Lung (tissue), 12 donors: Measurements from ENCODE around the gene COX6B2. TPM values are rescaled to one million over a fixed set of nuclear protein-coding genes. Genes with fewer than 3 reads are reported as not detected.

ENCODE experiments used
- ATAC-seq: fragments of 200-7000 bp; cut with Tn5 transposase; one replicate; pipeline ENCODE4 v1.9.1; 2020; ENCODE audit warnings: moderate number of reproducible peaks; ENCODE audit not compliant: insufficient read depth, low FRiP score
- DNase-seq, 3 donors: peaks; one replicate each; pipeline ENCODE4 v3.0.0-alpha.2; 2013 to 2017
- H3K27ac ChIP-seq, 2 donors: one replicate each; pipeline ENCODE4 v1.5.1; 2013; ENCODE audit warnings: mild to moderate bottlenecking in 2 of 2, moderate library complexity in 2 of 2, control low read depth in 1 of 2, inconsistent platforms in 1 of 2, low read depth in 1 of 2, low read length in 1 of 2
- H3K27me3 ChIP-seq, 3 donors: one replicate each; pipeline ENCODE4 v1.5.1; 2013; ENCODE audit warnings: low read length in 2 of 3; ENCODE audit not compliant: control insufficient read depth in 3 of 3, insufficient read depth in 3 of 3
- H3K36me3 ChIP-seq, 4 donors: one replicate each; pipeline ENCODE4 v1.5.1; 2013; ENCODE audit warnings: low read length in 4 of 4, mild to moderate bottlenecking in 1 of 4, moderate library complexity in 1 of 4; ENCODE audit not compliant: control insufficient read depth in 4 of 4, insufficient read depth in 4 of 4
- H3K4me1 ChIP-seq, 5 donors: one replicate each; pipeline ENCODE4 v1.5.1; 2013; ENCODE audit warnings: low read length in 5 of 5, mild to moderate bottlenecking in 2 of 5, moderate library complexity in 1 of 5; ENCODE audit not compliant: control insufficient read depth in 5 of 5, insufficient read depth in 5 of 5
- H3K4me3 ChIP-seq: one replicate; pipeline ENCODE4 v1.5.1; 2013; ENCODE audit warnings: mild to moderate bottlenecking, control low read depth, moderate library complexity
- H3K9ac ChIP-seq, 2 donors: one replicate each; pipeline ENCODE4 v1.5.1; 2013; ENCODE audit warnings: low read length in 2 of 2, control low read depth in 1 of 2; ENCODE audit not compliant: insufficient read depth in 1 of 2
- H3K9me3 ChIP-seq, 4 donors: one replicate each; pipeline ENCODE4 v1.5.1; 2013; ENCODE audit warnings: low read length in 3 of 4, mild to moderate bottlenecking in 1 of 4, moderate library complexity in 1 of 4; ENCODE audit not compliant: control insufficient read depth in 4 of 4, insufficient read depth in 3 of 4
- CTCF ChIP-seq: IDR thresholded peaks from 2 replicates; pipeline ENCODE4 v1.5.1; 2012; ENCODE audit warnings: mild to moderate bottlenecking; ENCODE audit errors: control extremely low read depth, extremely low read depth
- WGBS, 2 donors: extraction: QIAGEN DNeasy Blood & Tissue Kit; methylation state at CpG; one replicate each; pipeline ENCODE4 v1.1.7; 2013; 5-methylcytosine and 5-hydroxymethylcytosine counted together
- polyA plus RNA-seq, 2 donors: library from polyadenylated mRNA; stranded (reverse); fragments of 200-250 nt; gene quantifications; one replicate each; pipeline ENCODE4 v1.2.1, GENCODE V29; 2013
- total RNA-seq, 2 donors: library from RNA; depleted of rRNA in 1 of 2; stranded (reverse); fragments of >200 nt in 1 of 2; gene quantifications; one replicate each; pipeline ENCODE4 v1.2.1, GENCODE V29; 2014 to 2021
- donor health status: control.
- donor health status: control.
- donor health status: Bipolar disorder and iron deficiency.
- donor health status: healthy.
- donor health status: DM: yes; HTN: yes; CAD: no.

COX6B2 gene
- total and polyA plus RNA-seq, 4 donors, result 0.16 to 1.4 (median 0.50) TPM; not detected in 1

GRCh38 chr19:55350620-55351315, 3.8 kb downstream of the COX6B2 start:
- TF ChIP-seq CTCF, result no peak
- no peak for ATAC-seq
- Histone ChIP-seq H3K9me3 (peaks cover 0 to 3% (median 0%) of the 10 kb centered on the region in 4 donors), H3K27me3 (peaks cover 0 to 32% (median 26%) of the 10 kb centered on the region in 3 donors), H3K9ac (no peak overlapping the region), H3K4me1 (peaks cover 0 to 18% (median 3%) of the 10 kb centered on the region in 5 donors), H3K4me3 (no peak overlapping the region), H3K36me3 (peaks cover 0 to 10% (median 0%) of the 10 kb centered on the region in 4 donors), H3K27ac (no peak overlapping the region)
- WGBS, 2 donors, result 58 to 60% methylated on average over 11 of the region's 11 CpGs
- no peak for DNase-seq

- DNase-seq, result peak; percentile 49 to 76 (median 56)
- Histone ChIP-seq H3K27ac (no peak overlapping the region), H3K4me1 (peaks cover 0 to 15% (median 3%) of the 10 kb centered on the region in 5 donors), H3K27me3 (peaks cover 0 to 21% (median 19%) of the 10 kb centered on the region in 3 donors), H3K4me3 (no peak overlapping the region), H3K9me3 (peaks cover 0 to 3% (median 0%) of the 10 kb centered on the region in 4 donors), H3K9ac (no peak overlapping the region), H3K36me3 (peaks cover 0 to 14% (median 0%) of the 10 kb centered on the region in 4 donors)
- no peak for ATAC-seq
- 67 to 79% methylated on average over 22 of the region's 22 CpGs for WGBS, 2 donors
- TF ChIP-seq CTCF, result no peak
Measured at GRCh38 chr19:55348317-55349034, 6.0 kb downstream of the COX6B2 start.

GRCh38 chr19:55347442-55348009, 7.0 kb downstream of the COX6B2 start:
- H3K9ac ChIP-seq, result no peak overlapping the region
- no peak for DNase-seq
- peaks cover 0 to 12% (median 0%) of the 10 kb centered on the region in 5 donors for H3K4me1 ChIP-seq
- no peak for TF ChIP-seq CTCF
- peaks cover 0 to 3% (median 0%) of the 10 kb centered on the region in 4 donors for H3K9me3 ChIP-seq
- no peak overlapping the region for H3K4me3 ChIP-seq
- H3K36me3 ChIP-seq, result peaks cover 0 to 23% (median 3%) of the 10 kb centered on the region in 4 donors
- 86 to 91% methylated on average over 9 to 10 of the region's 10 CpGs for WGBS, 2 donors
- H3K27me3 ChIP-seq, result peaks cover 0 to 12% (median 9%) of the 10 kb centered on the region in 3 donors
- ATAC-seq, result no peak
- H3K27ac ChIP-seq, result no peak overlapping the region
